AG09309 (cell line): ENCODE results near the gene DSTN.

ENCODE experiments used
- DNase-seq: peaks from one replicate; pipeline ENCODE4 v3.0.0-alpha.2; 2010; ENCODE audit warnings: low read depth
- H3K4me3 ChIP-seq: 2 replicates; pipeline ENCODE4 v1.5.1; 2011; ENCODE audit warnings: mild to moderate bottlenecking, low read depth, low read length, moderate library complexity; ENCODE audit not compliant: control insufficient read depth
- TF ChIP-seq, protein P1 (sequence below): IDR thresholded peaks from 2 replicates; pipeline ENCODE4 v1.5.1; 2011; ENCODE audit warnings: mild to moderate bottlenecking, low read depth, low read length, inconsistent platforms; ENCODE audit not compliant: insufficient read depth, control insufficient read depth; ENCODE audit errors: missing control alignments

DSTN gene

DNA sequence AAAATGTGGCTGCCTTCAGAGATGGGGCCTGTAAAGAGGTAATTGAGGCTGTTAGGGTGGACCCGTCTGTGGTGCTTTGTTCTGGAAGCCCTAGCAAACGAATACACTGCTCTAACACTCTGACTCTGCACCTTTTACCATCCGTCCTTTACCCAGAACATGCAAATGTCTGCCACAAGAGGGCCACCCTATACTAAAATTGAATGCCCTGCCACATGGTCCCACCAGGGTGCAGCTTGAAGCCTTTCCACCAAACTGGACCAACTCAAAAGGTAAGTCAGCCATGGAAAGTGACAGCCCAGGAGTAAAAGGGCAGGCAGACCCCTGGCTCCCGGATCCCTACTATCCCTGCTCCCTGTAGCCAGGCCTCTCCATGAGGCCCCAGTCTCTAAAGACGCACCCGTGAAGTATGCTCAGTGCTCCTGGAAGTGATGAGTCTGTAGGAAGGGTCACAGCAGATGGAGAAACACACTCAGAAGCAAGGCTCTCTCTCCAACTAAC is 32.9 kb upstream of the DSTN start:
- DNase-seq, result no peak
- H3K4me3 ChIP-seq, result no peak overlapping the region
- TF ChIP-seq, protein P1, sequence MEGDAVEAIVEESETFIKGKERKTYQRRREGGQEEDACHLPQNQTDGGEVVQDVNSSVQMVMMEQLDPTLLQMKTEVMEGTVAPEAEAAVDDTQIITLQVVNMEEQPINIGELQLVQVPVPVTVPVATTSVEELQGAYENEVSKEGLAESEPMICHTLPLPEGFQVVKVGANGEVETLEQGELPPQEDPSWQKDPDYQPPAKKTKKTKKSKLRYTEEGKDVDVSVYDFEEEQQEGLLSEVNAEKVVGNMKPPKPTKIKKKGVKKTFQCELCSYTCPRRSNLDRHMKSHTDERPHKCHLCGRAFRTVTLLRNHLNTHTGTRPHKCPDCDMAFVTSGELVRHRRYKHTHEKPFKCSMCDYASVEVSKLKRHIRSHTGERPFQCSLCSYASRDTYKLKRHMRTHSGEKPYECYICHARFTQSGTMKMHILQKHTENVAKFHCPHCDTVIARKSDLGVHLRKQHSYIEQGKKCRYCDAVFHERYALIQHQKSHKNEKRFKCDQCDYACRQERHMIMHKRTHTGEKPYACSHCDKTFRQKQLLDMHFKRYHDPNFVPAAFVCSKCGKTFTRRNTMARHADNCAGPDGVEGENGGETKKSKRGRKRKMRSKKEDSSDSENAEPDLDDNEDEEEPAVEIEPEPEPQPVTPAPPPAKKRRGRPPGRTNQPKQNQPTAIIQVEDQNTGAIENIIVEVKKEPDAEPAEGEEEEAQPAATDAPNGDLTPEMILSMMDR, result peak; percentile 92

DNA sequence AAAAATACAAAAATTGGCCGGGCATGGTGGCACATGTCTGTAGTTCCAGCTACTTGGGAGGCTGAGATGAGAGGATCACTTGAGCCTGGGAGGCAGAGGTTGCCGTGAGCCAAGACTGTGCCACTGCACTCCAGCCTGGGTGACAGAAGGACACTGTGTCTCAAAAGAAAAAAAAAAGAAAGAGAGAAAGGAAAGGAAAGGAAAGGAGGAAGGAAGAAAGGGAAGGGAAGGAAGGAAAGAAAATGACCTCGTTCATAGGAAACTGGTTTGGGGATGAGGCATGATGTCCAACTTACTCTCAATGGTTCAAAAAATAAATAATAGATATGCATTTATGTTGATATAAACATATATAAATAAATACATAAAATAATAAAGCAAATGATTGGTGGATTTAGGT is 31.9 kb upstream of the DSTN start:
- H3K4me3 ChIP-seq, result no peak overlapping the region
- TF ChIP-seq, protein P1, result no peak
- no peak for DNase-seq

DNA sequence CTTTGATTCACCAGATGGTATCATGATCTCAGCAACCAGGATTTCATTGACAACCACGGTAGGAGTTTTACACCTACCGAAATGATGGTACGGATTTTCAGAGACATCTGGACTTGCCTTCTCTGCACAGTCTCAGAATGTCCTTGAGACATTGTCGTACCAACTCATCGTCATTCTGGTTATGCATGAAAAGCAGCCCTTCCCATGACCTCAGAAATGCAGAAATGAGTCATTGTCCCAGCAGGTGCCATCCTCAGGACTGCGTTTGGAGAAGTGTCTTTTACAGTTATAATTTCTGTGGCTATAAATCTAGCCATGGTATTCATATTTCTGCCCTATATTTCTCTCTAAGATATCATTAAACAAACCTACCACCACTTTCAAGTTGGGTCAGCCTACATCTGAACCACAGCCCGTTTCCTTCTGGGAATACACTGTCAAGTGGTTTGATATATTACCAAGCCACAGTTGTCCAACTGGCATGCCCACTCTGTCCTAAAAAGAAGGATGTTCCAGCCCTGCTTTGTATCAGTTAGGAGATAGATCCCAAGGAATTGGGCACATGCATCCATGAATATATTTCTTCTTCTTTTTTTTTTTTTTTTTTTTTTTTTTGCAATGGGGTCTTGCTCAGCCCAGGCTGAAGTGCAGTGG is 31.2 kb upstream of the DSTN start:
- H3K4me3 ChIP-seq, result no peak overlapping the region
- DNase-seq, result no peak

DNA sequence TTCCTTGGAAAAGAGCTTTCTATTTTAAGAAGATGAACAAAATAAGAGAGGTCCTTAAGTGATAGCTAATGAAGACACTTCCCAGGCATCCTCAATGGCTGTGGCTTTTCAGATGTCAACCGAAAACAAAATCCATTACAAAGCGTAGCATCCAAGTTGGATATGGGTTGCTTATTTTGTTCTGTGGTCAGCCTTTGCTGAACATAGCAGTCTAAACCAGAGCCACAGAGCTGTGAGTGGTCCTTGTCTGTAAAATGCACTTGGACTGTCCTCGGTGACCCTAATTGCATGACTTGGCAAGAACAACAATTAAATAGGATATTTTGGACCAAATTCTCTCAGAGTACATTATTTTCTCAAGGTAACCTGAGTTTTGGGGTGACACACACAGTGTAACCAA is 28.3 kb upstream of the DSTN start:
- DNase-seq, result no peak
- H3K4me3 ChIP-seq, result no peak overlapping the region
- TF ChIP-seq, protein P1, result no peak

More for the DNA sequence above, 31.2 kb upstream of the DSTN start:
- TF ChIP-seq, protein P1, result no peak

DNA sequence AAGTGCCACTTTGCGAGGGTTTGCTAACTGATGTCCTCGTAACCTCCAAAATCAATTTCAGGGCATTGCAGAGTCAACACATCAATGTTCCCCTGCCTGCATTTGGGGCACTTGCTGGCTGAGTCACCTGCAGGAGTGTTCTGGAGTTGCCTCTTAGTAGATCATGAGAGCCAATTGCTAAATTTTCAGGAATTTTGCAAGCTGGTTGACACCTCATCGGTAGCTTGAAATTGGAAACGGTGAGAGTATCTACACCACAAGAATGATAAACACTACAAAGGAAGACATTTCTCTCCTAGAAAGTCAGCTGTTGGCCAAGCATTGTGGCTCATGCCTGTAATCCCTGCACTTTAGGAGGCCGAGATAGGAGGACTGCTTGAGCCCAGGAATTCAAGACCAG is 27.9 kb upstream of the DSTN start:
- H3K4me3 ChIP-seq, result no peak overlapping the region
- DNase-seq, result no peak
- TF ChIP-seq, protein P1, result peak; percentile 2

DNA sequence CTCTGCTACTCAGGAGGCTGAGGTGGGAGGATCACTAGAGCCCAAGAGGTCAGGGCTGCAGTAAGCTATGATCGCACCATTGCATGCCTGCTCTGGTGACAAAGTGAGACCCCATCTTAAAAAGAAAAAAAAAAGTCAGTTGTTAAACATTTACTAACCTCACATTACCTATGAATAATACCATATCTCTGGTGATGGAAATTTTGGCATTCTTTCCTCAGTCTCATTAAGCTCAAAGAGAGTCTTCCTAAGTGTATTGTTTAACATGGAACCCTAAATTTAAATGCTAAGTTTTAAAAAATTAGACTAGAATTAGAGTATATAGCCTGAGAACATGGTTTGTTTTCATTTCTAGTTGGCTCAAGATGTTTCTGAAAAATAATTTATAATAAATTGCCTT is 27.4 kb upstream of the DSTN start:
- H3K4me3 ChIP-seq, result no peak overlapping the region
- DNase-seq, result no peak
- TF ChIP-seq, protein P1, result no peak
